HL-60 (cell line): ENCODE results near the gene KLHL30.

ENCODE experiments used
- GABPA ChIP-seq: IDR thresholded peaks from 2 replicates; pipeline ENCODE4 v1.6.1; 2012; ENCODE audit warnings: low read depth
- SPI1 ChIP-seq: IDR thresholded peaks from 2 replicates; pipeline ENCODE4 v1.6.1; 2012; ENCODE audit warnings: low read depth, mild to moderate bottlenecking, borderline replicate concordance
- TF ChIP-seq, protein P1 (sequence below): IDR thresholded peaks from one replicate; pipeline ENCODE4 v1.5.1; 2011; ENCODE audit warnings: low read length, control low read depth, inconsistent platforms; ENCODE audit not compliant: insufficient read depth

DNA sequence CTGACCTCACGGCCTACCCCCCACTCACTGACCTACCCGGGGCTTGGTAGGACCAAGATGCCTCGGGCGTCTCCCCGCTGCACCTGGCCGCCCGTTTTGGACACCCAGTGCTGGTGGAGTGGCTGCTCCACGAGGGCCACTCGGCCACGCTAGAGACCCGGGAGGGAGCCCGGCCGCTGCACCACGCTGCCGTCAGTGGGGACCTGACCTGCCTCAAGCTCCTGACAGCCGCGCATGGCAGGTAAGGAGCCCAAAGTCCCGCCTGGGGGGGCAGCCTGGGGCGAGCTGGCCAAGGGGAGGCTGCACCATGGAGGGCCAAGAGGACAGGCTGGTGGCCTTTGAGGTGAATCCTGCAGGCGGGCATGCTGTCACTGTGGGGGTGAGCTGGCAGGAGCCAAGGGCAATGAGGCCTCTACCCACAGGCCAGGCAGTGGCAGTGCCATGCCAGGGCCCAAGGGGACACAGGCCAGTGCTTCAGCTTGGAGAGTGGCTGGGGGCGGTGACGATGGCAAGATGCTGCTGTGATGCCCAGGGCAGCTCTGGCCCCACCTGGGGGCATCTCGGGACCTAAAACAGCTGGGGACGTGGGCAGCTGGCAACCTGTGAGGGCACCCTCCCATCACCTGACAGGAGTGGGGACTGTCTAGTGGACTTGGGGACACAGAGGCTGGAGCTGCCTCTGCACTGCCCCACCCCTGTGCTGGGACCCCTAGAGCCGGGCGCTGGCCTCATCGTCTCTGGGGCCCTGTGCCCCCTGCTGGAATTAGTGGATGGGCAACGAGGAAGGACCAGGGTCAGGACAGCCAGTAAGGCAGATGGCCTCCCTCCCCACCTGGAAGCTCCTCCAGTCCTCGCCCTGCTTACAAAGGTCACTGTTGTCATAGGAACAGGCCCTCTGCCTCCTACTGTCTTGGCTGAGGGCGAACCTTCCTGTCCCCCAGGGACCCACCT is 36.3 kb upstream of the KLHL30 start:
- TF ChIP-seq, protein P1, sequence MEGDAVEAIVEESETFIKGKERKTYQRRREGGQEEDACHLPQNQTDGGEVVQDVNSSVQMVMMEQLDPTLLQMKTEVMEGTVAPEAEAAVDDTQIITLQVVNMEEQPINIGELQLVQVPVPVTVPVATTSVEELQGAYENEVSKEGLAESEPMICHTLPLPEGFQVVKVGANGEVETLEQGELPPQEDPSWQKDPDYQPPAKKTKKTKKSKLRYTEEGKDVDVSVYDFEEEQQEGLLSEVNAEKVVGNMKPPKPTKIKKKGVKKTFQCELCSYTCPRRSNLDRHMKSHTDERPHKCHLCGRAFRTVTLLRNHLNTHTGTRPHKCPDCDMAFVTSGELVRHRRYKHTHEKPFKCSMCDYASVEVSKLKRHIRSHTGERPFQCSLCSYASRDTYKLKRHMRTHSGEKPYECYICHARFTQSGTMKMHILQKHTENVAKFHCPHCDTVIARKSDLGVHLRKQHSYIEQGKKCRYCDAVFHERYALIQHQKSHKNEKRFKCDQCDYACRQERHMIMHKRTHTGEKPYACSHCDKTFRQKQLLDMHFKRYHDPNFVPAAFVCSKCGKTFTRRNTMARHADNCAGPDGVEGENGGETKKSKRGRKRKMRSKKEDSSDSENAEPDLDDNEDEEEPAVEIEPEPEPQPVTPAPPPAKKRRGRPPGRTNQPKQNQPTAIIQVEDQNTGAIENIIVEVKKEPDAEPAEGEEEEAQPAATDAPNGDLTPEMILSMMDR: no peak
- TF ChIP-seq GABPA: no peak
- TF ChIP-seq SPI1: no peak
